GM12878 (cell line): ENCODE data around the gene CXorf66. TPM values are rescaled to one million over a fixed set of nuclear protein-coding genes. Genes with fewer than 3 reads are reported as not detected.

ENCODE experiments used
- ATAC-seq: fragments of 200-7000 bp; cut with Tn5 transposase; 3 replicates; pipeline ENCODE4 v1.9.1; 2020; ENCODE audit warnings: mild to moderate bottlenecking, moderate library complexity
- BruUV-seq: library from RNA; stranded (reverse); fragments of 400-500 nt; replicated peaks from 2 replicates; lab custom pipeline; 2021; lab: Mats Ljungman, UMichigan
- CTCF ChIA-PET: fragments of 300-600 bp; sonication (Branson Sonifier 250); formaldehyde crosslinking; extraction: SDS; loops from one replicate; lab custom pipeline; 2021; ENCODE audit warnings: inconsistent platforms; lab: Yijun Ruan, JAX
- POLR2A ChIA-PET: fragments of 350-600 bp; formaldehyde crosslinking; extraction: SDS; loops from one replicate; lab custom pipeline; 2021; ENCODE audit warnings: inconsistent platforms; lab: Charles Lee
- RAD21 ChIA-PET: fragments of 300-600 bp; sonication (Branson Sonifier 250); formaldehyde crosslinking; loops from one replicate; lab custom pipeline; 2023; ENCODE audit warnings: antibody characterized with exemption; ENCODE audit not compliant: unreplicated experiment; lab: Charles Lee
- SMC1A ChIA-PET: fragments of 300-600 bp; sonication (Branson Sonifier 250); formaldehyde crosslinking; loops from one replicate; lab custom pipeline; 2023; ENCODE audit not compliant: unreplicated experiment, uncharacterized antibody; lab: Charles Lee
- DNase-seq: peaks from one replicate; pipeline ENCODE4 v3.0.0-alpha.2; 2011; ENCODE audit warnings: low read depth, low spot score
- FAIRE-seq: peaks from 3 replicates; lab custom pipeline; 2011; peaks lifted over from hg19 to GRCh38; lab: Jason Lieb, UNC
- H2AFZ ChIP-seq: 2 replicates; pipeline ENCODE4 v1.6.0; 2011; ENCODE audit warnings: low read depth, low read length, control low read depth; ENCODE audit not compliant: control insufficient read depth
- H3K27ac ChIP-seq: 2 replicates; pipeline ENCODE4 v1.5.1; 2011; ENCODE audit warnings: control low read depth; ENCODE audit not compliant: control insufficient read depth, insufficient read depth
- H3K27me3 ChIP-seq, 2 experiments: replicated peaks in 1 of 2; 2 replicates each; pipeline versions ENCODE4 v1.6.0 to v1.6.1; 2011; ENCODE audit warnings: low read length in 1 of 2; ENCODE audit not compliant: control insufficient read depth in 2 of 2, insufficient read depth in 2 of 2
- H3K36me3 ChIP-seq, 2 experiments: 2 replicates each; pipeline ENCODE4 v1.5.1; 2011; ENCODE audit warnings: low read length in 1 of 2; ENCODE audit not compliant: control insufficient read depth in 2 of 2, insufficient read depth in 2 of 2
- H3K4me1 ChIP-seq: 2 replicates; pipeline ENCODE4 v1.6.1; 2011; ENCODE audit warnings: mild to moderate bottlenecking, low read length, moderate library complexity, mixed read lengths; ENCODE audit not compliant: control insufficient read depth, insufficient read depth
- H3K4me2 ChIP-seq: 2 replicates; pipeline ENCODE4 v1.6.0; 2011; ENCODE audit warnings: control low read depth; ENCODE audit not compliant: control insufficient read depth, insufficient read depth
- H3K4me3 ChIP-seq: fragments of 200-600 bp; sonication (generic); 2 replicates; pipeline ENCODE4 v1.5.1; 2016
- H3K79me2 ChIP-seq: 2 replicates; pipeline ENCODE4 v1.6.0; 2011; ENCODE audit warnings: low read length; ENCODE audit not compliant: control insufficient read depth, insufficient read depth
- H3K9ac ChIP-seq: 2 replicates; pipeline ENCODE4 v1.8.0; 2011; ENCODE audit warnings: low read length, control low read depth, mixed read lengths; ENCODE audit not compliant: control insufficient read depth, insufficient read depth
- H3K9me3 ChIP-seq: replicated peaks from 3 replicates; pipeline ENCODE4 v1.5.1; 2011; ENCODE audit warnings: mild to moderate bottlenecking, low read length; ENCODE audit not compliant: control insufficient read depth, insufficient read depth
- H4K20me1 ChIP-seq: 2 replicates; pipeline ENCODE4 v1.6.0; 2011; ENCODE audit not compliant: control insufficient read depth, insufficient read depth
- ASH2L ChIP-seq: fragments of 300-600, 200-600 bp; sonication (generic); IDR thresholded peaks from 2 replicates; pipeline ENCODE4 v1.6.1; 2017; ENCODE audit warnings: low read depth, mild to moderate bottlenecking, borderline replicate concordance
- BHLHE40 ChIP-seq, 2 experiments: fragments of 450-650 bp in 1 of 2; IDR thresholded peaks; 2 replicates each; pipeline ENCODE4 v1.6.1; 2011 to 2017; ENCODE audit warnings: low read depth in 2 of 2, borderline replicate concordance in 1 of 2, improper control_type of control experiment in 1 of 2, low read length in 1 of 2, mild to moderate bottlenecking in 1 of 2
- CEBPB ChIP-seq, 2 experiments: fragments of 150-350 bp in 1 of 2; IDR thresholded peaks; 2 replicates each; pipeline ENCODE4 v1.6.1; 2012 to 2014; ENCODE audit warnings: low read depth in 2 of 2, low read length in 2 of 2, borderline replicate concordance in 1 of 2, inconsistent platforms in 1 of 2
- DPF2 ChIP-seq: fragments of 450-650 bp; IDR thresholded peaks from 2 replicates; pipeline ENCODE4 v1.6.1; 2017; ENCODE audit warnings: mild to moderate bottlenecking
- HDAC6 ChIP-seq: fragments of 200-600 bp; sonication (generic); IDR thresholded peaks from one replicate; pipeline ENCODE4 v1.8.0; 2017; ENCODE audit warnings: antibody characterized with exemption; ENCODE audit not compliant: unreplicated experiment
- IKZF1 ChIP-seq: fragments of 450-650 bp; conservative IDR thresholded peaks from 2 replicates; pipeline ENCODE4 v1.6.1; 2017; ENCODE audit warnings: antibody characterized with exemption, mild to moderate bottlenecking
- LARP7 ChIP-seq: fragments of 450-650 bp; IDR thresholded peaks from 2 replicates; pipeline ENCODE4 v1.6.1; 2017; ENCODE audit warnings: mild to moderate bottlenecking
- NR2F1 ChIP-seq: fragments of 450-650 bp; conservative IDR thresholded peaks from 2 replicates; pipeline ENCODE4 v1.6.1; 2017; ENCODE audit warnings: mild to moderate bottlenecking
- PRDM15 ChIP-seq: fragments of 450-650 bp; formaldehyde crosslinking; IDR thresholded peaks from 2 replicates; pipeline ENCODE4 v1.4.0; 2020; ENCODE audit warnings: mild to moderate bottlenecking, moderate library complexity
- SMC3 ChIP-seq: IDR thresholded peaks from 2 replicates; pipeline ENCODE4 v1.6.1; 2011; ENCODE audit warnings: low read length, improper control_type of control experiment, borderline replicate concordance
- USF2 ChIP-seq: IDR thresholded peaks from 2 replicates; pipeline ENCODE4 v1.6.1; 2011; ENCODE audit warnings: low read depth, low read length, improper control_type of control experiment, borderline replicate concordance
- ZBED1 ChIP-seq: IDR thresholded peaks from 2 replicates; pipeline ENCODE4 v1.6.1; 2016; ENCODE audit warnings: borderline replicate concordance
- ZNF207 ChIP-seq: fragments of 450-650 bp; IDR thresholded peaks from 2 replicates; pipeline ENCODE4 v1.6.1; 2014; ENCODE audit warnings: antibody characterized with exemption, mild to moderate bottlenecking, borderline replicate concordance
- ZNF622 ChIP-seq: fragments of 450-650 bp; IDR thresholded peaks from 2 replicates; pipeline ENCODE4 v1.6.1; 2017; ENCODE audit warnings: mild to moderate bottlenecking, inconsistent platforms
- WGBS: methylation state at CpG from one replicate; pipeline ENCODE4 v1.1.6; 2016; ENCODE audit warnings: low lambda C conversion rate; ENCODE audit not compliant: insufficient replicate concordance, insufficient coverage; ENCODE audit errors: missing lambda C conversion rate; 5-methylcytosine and 5-hydroxymethylcytosine counted together
- in situ Hi-C: fragments of 300-500 bp; cut with MboI; formaldehyde crosslinking; loops from 9 replicates; pipeline ENCODE4 v1.14.3; 2018; ENCODE audit warnings: mixed read lengths
- intact Hi-C: fragments of 100-400 bp; cut with micrococcal nuclease; formaldehyde crosslinking; loops from one replicate; pipeline ENCODE4 v1.14.2; 2022; ENCODE audit not compliant: unreplicated experiment
- polyA plus RNA-seq, 11 experiments: library from polyadenylated mRNA; depleted of rRNA in 4 of 11; unstranded in 6 of 11; stranded (reverse) in 5 of 11; fragments of >200 nt; fragmentation: Nextera tagmentation in 4 of 11; fragmentation: Illumina TruSeq in 1 of 11; extraction: Ambion mirVana in 4 of 11; extraction: Trizol in 1 of 11; gene quantifications; 1 replicate in 1 of 11; 2 replicates in 10 of 11; pipeline versions ENCODE4 v1.2.1 to v1.2.3, GENCODE V29; 2011 to 2016; ENCODE audit warnings: inconsistent platforms in 2 of 11, missing spikeins in 2 of 11, low read depth in 1 of 11
- total RNA-seq, 4 experiments: library from RNA; depleted of rRNA in 3 of 4; stranded (reverse); fragments of >200 nt in 3 of 4; fragmentation: Illumina TruSeq in 1 of 4; extraction: Trizol in 1 of 4; gene quantifications; 2 replicates each; pipeline versions ENCODE4 v1.2.1 to v1.2.3, GENCODE V29; 2013 to 2021
- TF ChIP-seq, protein P1 (sequence below): fragments of 450-650 bp; IDR thresholded peaks from 2 replicates; pipeline ENCODE4 v1.6.1; 2017; ENCODE audit warnings: borderline replicate concordance

The CXorf66 gene
- total and polyA plus RNA-seq, 10 of the 15 experiments (the other 5 are each of a cell fraction or from before 2014, with no cell fraction given) = not detected

DNA sequence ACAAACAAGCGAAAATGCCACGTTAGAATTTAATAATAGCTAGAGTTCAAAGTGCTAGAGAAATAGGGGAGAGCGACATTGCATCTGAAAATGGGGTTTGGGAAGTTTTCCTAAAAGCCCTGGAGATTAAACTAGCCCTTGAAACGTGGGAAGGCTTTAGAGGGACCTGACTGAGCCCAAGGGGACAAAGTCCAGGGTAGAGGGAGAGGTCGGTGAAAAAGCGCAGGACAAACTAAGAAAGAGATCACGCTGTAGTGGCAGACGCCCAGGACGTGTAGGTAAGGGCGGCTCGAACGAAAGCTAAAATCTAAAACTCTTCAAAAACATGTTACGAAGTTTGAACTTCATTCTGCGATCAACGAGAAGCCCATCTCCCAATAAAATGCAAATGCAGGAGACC, 31.4 kb downstream of the CXorf66 start (continued):
- TF ChIP-seq USF2 = no peak

DNA sequence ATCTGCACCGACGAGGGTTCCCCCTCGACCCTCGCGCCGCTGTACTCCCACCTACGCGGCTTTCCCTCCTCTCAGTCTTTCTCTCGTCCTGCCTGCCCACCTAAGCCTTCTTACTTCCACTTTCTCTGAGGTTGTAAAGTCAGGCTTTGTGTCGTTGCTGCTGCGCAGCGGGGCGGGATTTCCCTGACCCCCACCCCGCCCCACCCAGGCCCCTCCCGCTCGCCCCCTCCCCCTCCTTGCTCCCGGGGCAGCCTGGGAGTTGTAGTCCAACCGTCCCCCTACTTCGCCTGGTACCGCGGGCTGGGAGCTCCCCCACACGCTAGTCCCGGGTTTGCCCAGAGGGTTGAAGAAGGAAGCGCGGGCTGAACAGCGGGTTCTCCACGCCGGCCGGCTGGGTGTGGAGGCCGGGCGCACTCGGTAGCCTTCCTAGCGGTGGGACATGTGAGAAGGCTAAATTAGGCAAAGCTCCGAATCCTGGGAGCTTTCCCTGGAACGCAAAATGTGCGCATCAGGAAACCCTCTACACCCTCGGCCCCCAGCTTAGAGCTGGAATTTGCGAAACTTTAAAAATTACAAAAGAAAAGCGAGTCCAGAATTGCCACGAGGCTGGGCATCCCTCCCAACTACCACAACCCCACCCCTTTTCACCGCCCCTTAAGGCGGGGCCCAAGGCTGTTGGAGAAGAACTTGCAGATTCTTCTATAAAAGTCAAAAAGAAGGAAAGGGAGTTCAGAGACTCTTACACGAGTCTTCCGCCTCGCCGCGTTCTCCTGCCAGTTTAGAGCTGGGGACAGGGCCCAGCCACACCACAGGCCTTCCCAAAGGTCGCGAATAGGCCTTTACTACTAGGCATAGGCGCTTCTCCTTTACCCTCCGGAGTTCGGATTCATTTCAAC, 32.2 kb downstream of the CXorf66 start, which contains the start of gene ATP11C:
Gene ATP11C, minus strand, starts transcription at position 153 of the 896 bp plus-strand sequence. CDS start 1,011 bp downstream, outside the sequence.
- BruUV-seq = no TSS peak
- no peaks in the 10 kb centered on the region for H3K36me3 ChIP-seq
- in situ Hi-C loops = loop anchor here (10.0 kb wide), 1 partner anchor 378 kb away; no protein-coding TSS in a partner anchor
- no peak for TF ChIP-seq PRDM15 (CRISPR knock-in tag)
- TF ChIP-seq HDAC6 = no peak
- no peak for TF ChIP-seq ZNF207
- TF ChIP-seq DPF2 = no peak
- TF ChIP-seq, protein P1, sequence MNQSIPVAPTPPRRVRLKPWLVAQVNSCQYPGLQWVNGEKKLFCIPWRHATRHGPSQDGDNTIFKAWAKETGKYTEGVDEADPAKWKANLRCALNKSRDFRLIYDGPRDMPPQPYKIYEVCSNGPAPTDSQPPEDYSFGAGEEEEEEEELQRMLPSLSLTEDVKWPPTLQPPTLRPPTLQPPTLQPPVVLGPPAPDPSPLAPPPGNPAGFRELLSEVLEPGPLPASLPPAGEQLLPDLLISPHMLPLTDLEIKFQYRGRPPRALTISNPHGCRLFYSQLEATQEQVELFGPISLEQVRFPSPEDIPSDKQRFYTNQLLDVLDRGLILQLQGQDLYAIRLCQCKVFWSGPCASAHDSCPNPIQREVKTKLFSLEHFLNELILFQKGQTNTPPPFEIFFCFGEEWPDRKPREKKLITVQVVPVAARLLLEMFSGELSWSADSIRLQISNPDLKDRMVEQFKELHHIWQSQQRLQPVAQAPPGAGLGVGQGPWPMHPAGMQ = no peak
- TF ChIP-seq NR2F1 = 0 out of 2 replicates have a peak, but pooled peaks have one; percentile 5
- TF ChIP-seq SMC3 = 0 out of 2 replicates have a peak, but pooled peaks have one; percentile 10
- TF ChIP-seq BHLHE40 (IDR thresholded peaks at IDR 0.05; ENCODE audit: borderline replicate concordance in 1 of 2, low read depth in 2 of 2, low read length in 1 of 2) = no peak
- no peak for TF ChIP-seq CEBPB (IDR thresholded peaks at IDR 0.05; ENCODE audit: borderline replicate concordance in 1 of 2, low read depth in 2 of 2, low read length in 2 of 2)
- no peak for TF ChIP-seq ZBED1
- no peak for TF ChIP-seq ASH2L
- no peak; the same call in 1 of the 2 replicates for TF ChIP-seq IKZF1
- no peak for TF ChIP-seq ZNF622
- no peak for TF ChIP-seq LARP7

More for the DNA sequence above, 32.2 kb downstream of the CXorf66 start, which contains the start of gene ATP11C:
- Histone ChIP-seq H3K79me2 (peaks cover 42% of the 10 kb centered on the region), H3K27ac (peak within 1 kb of the TSS; percentile 83), H2AFZ (peak within 1 kb of the TSS; percentile 67), H3K27me3 (no peaks in the 10 kb centered on the region), H4K20me1 (no peaks in the 10 kb centered on the region), H3K4me3 (peak within 1 kb of the TSS; percentile 79), H3K9ac (peak within 1 kb of the TSS; percentile 73), H3K4me1 (no peaks in the 10 kb centered on the region), H3K9me3 (no peaks in the 10 kb centered on the region), H3K4me2 (no peak within 1 kb of the TSS; the same call in none of the 2 replicates)
- DNase-seq = peak; percentile 46
- peak; percentile 82 for ATAC-seq
- peak; percentile 35 for FAIRE-seq
- 38% methylated on average over 43 of the region's 52 CpGs for WGBS
- ChIA-PET CTCF (interaction anchor here (0.6 to 1.7 kb wide), 6 partner anchors 107 to 374 kb away, joined by 3 to 5 read pairs (median 4); no protein-coding TSS in a partner anchor), POLR2A (no interaction called here), SMC1A (interaction anchor here (0.6 to 1.1 kb wide), 3 partner anchors 9 to 1158 kb away, joined by 3 to 5 read pairs (median 3); no protein-coding TSS in a partner anchor), RAD21 (interaction anchor here (0.7 to 1.1 kb wide), 4 partner anchors 9 to 193 kb away, joined by 3 to 5 read pairs (median 4); no protein-coding TSS in a partner anchor)
- intact Hi-C loops = loop anchor here (5.0 to 10.0 kb wide), 5 partner anchors 41 to 381 kb away; no protein-coding TSS in a partner anchor
